Left lung (tissue), 10 donors: ENCODE data around the gene VEZT. TPM values are rescaled to one million over a fixed set of nuclear protein-coding genes. Genes with fewer than 3 reads are reported as not detected.

Source experiments
- ATAC-seq: fragments of 200-7000 bp; cut with Tn5 transposase; one replicate; pipeline ENCODE4 v1.9.1; 2020; ENCODE audit warnings: moderate library complexity
- DNase-seq, 4 donors: peaks; one replicate each; pipeline ENCODE4 v3.0.0-alpha.2; 2013 to 2020
- H3K27ac ChIP-seq, 2 donors: fragments of 200-600 bp; sonication (generic) in 1 of 2; one replicate each; pipeline versions ENCODE4 v1.5.0 to v1.8.0; 2020 to 2021
- H3K27me3 ChIP-seq, 2 donors: fragments of 200-600 bp; sonication (generic) in 1 of 2; one replicate each; pipeline versions ENCODE4 v1.5.0 to v1.8.0; 2020 to 2021
- H3K36me3 ChIP-seq, 2 donors: fragments of 200-600 bp; sonication (generic) in 1 of 2; one replicate each; pipeline versions ENCODE4 v1.5.0 to v1.8.0; 2020 to 2021
- H3K4me1 ChIP-seq, 2 donors: fragments of 200-600 bp; one replicate each; pipeline ENCODE4 v1.8.0; 2021
- H3K4me3 ChIP-seq, 2 donors: fragments of 200-600 bp; sonication (generic) in 1 of 2; one replicate each; pipeline versions ENCODE4 v1.5.0 to v1.8.0; 2020 to 2021; ENCODE audit warnings: mild to moderate bottlenecking in 1 of 2
- H3K9me3 ChIP-seq, 2 donors: fragments of 200-600 bp; sonication (generic) in 1 of 2; one replicate each; pipeline versions ENCODE4 v1.5.0 to v1.8.0; 2020 to 2021
- intact Hi-C, 2 donors: fragments of 100-400 bp; cut with DNase I; formaldehyde crosslinking; loops; one replicate each; pipeline versions ENCODE4 v1.11.2 to v1.14.2; 2022
- polyA plus RNA-seq, 6 donors: library from polyadenylated mRNA; unstranded; fragments of 120-200 nt; gene quantifications; one replicate each; pipeline ENCODE4 v1.2.1, GENCODE V29; 2013; ENCODE audit not compliant: insufficient read length in 6 of 6
- total RNA-seq, 2 donors: library from RNA; stranded (reverse); fragmentation: NEBNext Ultra II Directional; extraction: Animal tissue kit (Norgen Biotek cat#: 25700); gene quantifications; one replicate each; pipeline ENCODE4 v1.2.1, GENCODE V29; 2021
- TF ChIP-seq, protein P1 (sequence below), 2 donors: fragments of 200-600 bp; sonication (generic) in 1 of 2; IDR thresholded peaks; one replicate each; pipeline versions ENCODE4 v1.5.0 to v1.8.0; 2021; ENCODE audit warnings: antibody characterized with exemption in 2 of 2
- donor health status: DM: no; HTN: yes; CAD: no.
- donor health status: DM: no; HTN: no; CAD: no.

The VEZT gene
- total and polyA plus RNA-seq, 8 donors, result 69.4 to 108 (median 87.1) TPM

GRCh38 chr12:95203487-95204030, 14.0 kb upstream of the VEZT start:
- H3K4me3 ChIP-seq, result no peak overlapping the region
- TF ChIP-seq, protein P1, sequence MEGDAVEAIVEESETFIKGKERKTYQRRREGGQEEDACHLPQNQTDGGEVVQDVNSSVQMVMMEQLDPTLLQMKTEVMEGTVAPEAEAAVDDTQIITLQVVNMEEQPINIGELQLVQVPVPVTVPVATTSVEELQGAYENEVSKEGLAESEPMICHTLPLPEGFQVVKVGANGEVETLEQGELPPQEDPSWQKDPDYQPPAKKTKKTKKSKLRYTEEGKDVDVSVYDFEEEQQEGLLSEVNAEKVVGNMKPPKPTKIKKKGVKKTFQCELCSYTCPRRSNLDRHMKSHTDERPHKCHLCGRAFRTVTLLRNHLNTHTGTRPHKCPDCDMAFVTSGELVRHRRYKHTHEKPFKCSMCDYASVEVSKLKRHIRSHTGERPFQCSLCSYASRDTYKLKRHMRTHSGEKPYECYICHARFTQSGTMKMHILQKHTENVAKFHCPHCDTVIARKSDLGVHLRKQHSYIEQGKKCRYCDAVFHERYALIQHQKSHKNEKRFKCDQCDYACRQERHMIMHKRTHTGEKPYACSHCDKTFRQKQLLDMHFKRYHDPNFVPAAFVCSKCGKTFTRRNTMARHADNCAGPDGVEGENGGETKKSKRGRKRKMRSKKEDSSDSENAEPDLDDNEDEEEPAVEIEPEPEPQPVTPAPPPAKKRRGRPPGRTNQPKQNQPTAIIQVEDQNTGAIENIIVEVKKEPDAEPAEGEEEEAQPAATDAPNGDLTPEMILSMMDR (IDR thresholded peaks at IDR 0.05), result no peak
- no peaks in the 10 kb centered on the region for H3K27me3 ChIP-seq
- peaks cover 26 to 56% of the 10 kb centered on the region in 2 donors for H3K4me1 ChIP-seq
- DNase-seq (no peak), ATAC-seq (no peak)
- H3K27ac ChIP-seq, result peak overlapping the region; percentile 62 to 79
- intact Hi-C loops, result no loop called here
- no peaks in the 10 kb centered on the region for H3K36me3 ChIP-seq
- no peaks in the 10 kb centered on the region for H3K9me3 ChIP-seq

DNA sequence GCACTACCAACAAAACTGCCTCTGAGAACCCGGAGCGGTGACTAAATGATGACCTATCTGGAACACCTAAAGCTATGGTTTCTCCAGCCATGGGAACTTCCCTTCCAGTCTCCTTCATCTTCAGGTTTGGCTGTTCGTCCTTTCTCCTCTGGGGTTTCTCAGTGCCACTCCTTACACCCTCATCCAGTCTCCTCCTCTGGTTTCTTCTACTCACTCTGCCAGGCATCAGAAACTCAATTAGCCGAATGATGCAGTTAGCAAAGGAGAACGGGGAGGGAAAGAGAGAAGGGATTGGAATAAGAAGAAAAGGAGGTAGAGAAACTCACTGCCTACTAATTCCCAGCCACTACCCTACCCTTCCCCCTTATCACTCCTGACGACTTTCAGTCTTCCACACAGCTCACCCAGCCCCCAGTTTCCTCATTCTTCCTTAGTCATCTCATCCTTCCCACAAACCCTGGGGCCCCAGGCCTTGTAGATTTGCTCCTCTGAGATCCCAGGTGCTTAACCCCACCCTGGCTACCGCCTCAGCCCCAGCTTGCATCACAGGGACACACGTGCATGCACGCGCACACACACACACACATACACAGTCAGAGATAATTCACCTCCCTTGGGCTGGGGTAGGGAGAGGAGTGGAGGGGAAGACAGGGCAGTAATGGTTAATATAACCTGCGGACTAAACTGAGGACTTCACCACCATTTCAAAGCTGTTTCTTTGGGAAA, 13.3 kb upstream of the VEZT start:
- no peaks in the 10 kb centered on the region for H3K36me3 ChIP-seq
- H3K9me3 ChIP-seq, result no peaks in the 10 kb centered on the region
- TF ChIP-seq, protein P1 (IDR thresholded peaks at IDR 0.05), result no peak
- H3K27me3 ChIP-seq, result no peaks in the 10 kb centered on the region
- H3K27ac ChIP-seq, result peak overlapping the region; percentile 57 to 79
- DNase-seq (peak in 2 of 4 donors; percentile 51 to 67), ATAC-seq (peak; percentile 85)
- H3K4me3 ChIP-seq, result no peak overlapping the region
- intact Hi-C loops, result no loop called here
- peaks cover 26 to 56% of the 10 kb centered on the region in 2 donors for H3K4me1 ChIP-seq

DNA sequence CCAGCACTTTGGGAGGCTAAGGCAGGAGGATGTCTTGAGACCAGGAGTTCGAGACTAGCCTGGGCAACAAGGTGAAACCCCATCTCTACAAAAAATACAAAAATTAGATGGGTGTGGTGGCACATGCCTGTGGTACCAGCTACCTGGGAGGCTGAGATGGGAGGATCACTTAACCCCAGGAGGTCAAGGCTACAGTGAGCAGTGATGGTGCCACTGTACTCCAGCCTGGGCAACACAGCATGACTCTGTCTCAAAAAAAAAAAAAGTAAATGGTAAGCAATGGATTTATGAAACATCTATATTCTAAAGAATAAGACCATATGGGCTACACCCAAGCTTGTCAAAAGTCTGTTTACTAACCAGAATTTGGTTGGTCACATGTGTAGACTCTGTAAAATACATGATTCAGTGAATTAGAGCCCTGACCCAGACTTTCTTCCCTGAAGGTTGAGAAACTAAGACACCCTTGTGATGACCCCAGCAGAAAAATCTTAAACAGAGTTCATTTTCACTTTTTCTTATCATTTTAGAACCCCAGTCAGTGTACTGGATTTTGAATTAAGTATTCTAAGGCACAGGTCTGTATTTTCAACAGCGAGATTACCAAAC, 12.5 kb upstream of the VEZT start:
- ATAC-seq, result peak; percentile 24
- no peak for DNase-seq
- TF ChIP-seq, protein P1 (IDR thresholded peaks at IDR 0.05), result no peak
- Histone ChIP-seq H3K4me3 (no peak overlapping the region), H3K9me3 (no peaks in the 10 kb centered on the region), H3K27ac (peak overlapping the region; percentile 57 to 79), H3K27me3 (no peaks in the 10 kb centered on the region), H3K36me3 (no peaks in the 10 kb centered on the region), H3K4me1 (peaks cover 26 to 56% of the 10 kb centered on the region in 2 donors)
- intact Hi-C loops, result no loop called here

- ATAC-seq (peak; percentile 78), DNase-seq (no peak)
- no peaks in the 10 kb centered on the region for H3K9me3 ChIP-seq
- peak overlapping the region; percentile 57 to 79 for H3K27ac ChIP-seq
- no peak overlapping the region for H3K4me3 ChIP-seq
- intact Hi-C loops, result no loop called here
- no peaks in the 10 kb centered on the region for H3K27me3 ChIP-seq
- TF ChIP-seq, protein P1 (IDR thresholded peaks at IDR 0.05), result no peak
- peaks cover 26 to 50% of the 10 kb centered on the region in 2 donors for H3K4me1 ChIP-seq
- no peaks in the 10 kb centered on the region for H3K36me3 ChIP-seq
Measured at GRCh38 chr12:95205685-95206084, 11.9 kb upstream of the VEZT start.

DNA sequence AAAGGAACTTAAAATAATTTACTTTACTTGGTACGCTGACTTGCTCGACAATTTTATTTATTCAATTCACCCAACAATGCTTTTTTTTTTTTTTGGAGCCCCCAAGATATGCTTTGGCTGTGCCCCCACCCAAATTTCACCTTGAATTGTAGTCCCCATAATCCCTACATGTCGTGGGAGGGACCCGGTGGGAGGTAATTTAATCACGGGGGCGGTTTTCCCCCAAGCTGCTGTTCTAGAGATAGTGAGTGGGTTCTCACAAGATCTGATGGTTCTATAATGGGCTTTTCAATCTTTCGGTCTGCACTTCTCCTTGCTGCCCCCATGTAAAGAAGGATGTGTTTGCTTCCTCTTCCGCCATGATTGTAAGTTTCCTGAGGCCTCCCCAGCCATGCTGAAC, 10.7 kb upstream of the VEZT start:
- ATAC-seq, result no peak

More for the DNA sequence above, 10.7 kb upstream of the VEZT start:
- no peaks in the 10 kb centered on the region for H3K9me3 ChIP-seq
- no peaks in the 10 kb centered on the region for H3K27me3 ChIP-seq
- H3K4me1 ChIP-seq, result peaks cover 26 to 42% of the 10 kb centered on the region in 2 donors
- intact Hi-C loops, result no loop called here
- DNase-seq, result no peak
- H3K4me3 ChIP-seq, result no peak overlapping the region
- TF ChIP-seq, protein P1 (IDR thresholded peaks at IDR 0.05), result no peak
- H3K27ac ChIP-seq, result peak overlapping the region in 1 of 2 donors; percentile 57
- H3K36me3 ChIP-seq, result no peaks in the 10 kb centered on the region
